Spleen (tissue), 7 donors: ENCODE measurements around the gene MYRF.

ENCODE experiments used
- CTCF ChIP-seq, 11 experiments: fragments of 200-600 bp in 7 of 11; fragments of 450-650 bp in 4 of 11; sonication (generic) in 4 of 11; IDR thresholded peaks in 8 of 11; conservative IDR thresholded peaks in 3 of 11; 1 replicate in 7 of 11; 2 replicates in 4 of 11; pipeline versions ENCODE4 v1.4.0 to v1.8.0; 2016 to 2021; ENCODE audit warnings: antibody characterized with exemption in 11 of 11, inconsistent platforms in 4 of 11, mild to moderate bottlenecking in 1 of 11
- POLR2A ChIP-seq, 3 donors: fragments of 450-650 bp; IDR thresholded peaks; one replicate each; pipeline ENCODE4 v1.5.1; 2017; ENCODE audit warnings: antibody characterized with exemption in 3 of 3, mild to moderate bottlenecking in 1 of 3
- donor health status: DM: no; HTN: no; CAD: no; lungs with moderate emphysema.
- donor health status: DM: no; HTN: no; CAD: no.
- donor health status: DM: no; HTN: no; CAD: no.

- TF ChIP-seq CTCF (IDR thresholded peaks at IDR 0.05 in 8 of 11, conservative IDR thresholded peaks at IDR 0.05 in 3 of 11) (no peak), POLR2A (IDR thresholded peaks at IDR 0.05) (no peak)
These were observed 37.5 kb upstream of the MYRF start for GRCh38 chr11:61714916-61715315.
